ENCODE results near the gene ABCA1.
"Not testable (repeated sequence)": the region's sequence is repeated elsewhere in the genome, so short reads cannot be mapped to it uniquely, and the experiment has no call there.

ABCA1 gene

GRCh38 chr9:104927912-104928740, at the start of gene ABCA1:
ABCA1 (minus strand) TSS chr9:104928155; CDS start chr9:104903679, 24,476 bp downstream.
- peak; percentile 96 for DNase-seq

- no peak for DNase-seq
These were observed 49.6 kb upstream of the ABCA1 start for GRCh38 chr9:104977580-104977979.

- no peak for DNase-seq
These were observed 49.2 kb upstream of the ABCA1 start for GRCh38 chr9:104977168-104977567.

- not testable (repeated sequence) for DNase-seq
These were observed 48.1 kb upstream of the ABCA1 start for GRCh38 chr9:104975966-104976595.

- no peak for DNase-seq
These were observed 46.4 kb upstream of the ABCA1 start for GRCh38 chr9:104974053-104974962.

- no peak for DNase-seq
These were observed 44.4 kb upstream of the ABCA1 start for GRCh38 chr9:104972242-104972866.

GRCh38 chr9:104971511-104971910, 43.6 kb upstream of the ABCA1 start:
- no peak for DNase-seq

GRCh38 chr9:104970271-104970987, 42.5 kb upstream of the ABCA1 start:
- no peak for DNase-seq

GRCh38 chr9:104969116-104969515, 41.2 kb upstream of the ABCA1 start:
- no peak for DNase-seq

GRCh38 chr9:104968025-104968982, 40.3 kb upstream of the ABCA1 start:
- peak; percentile 97 for DNase-seq

- no peak for DNase-seq
These were observed 35.1 kb upstream of the ABCA1 start for GRCh38 chr9:104963076-104963475.

GRCh38 chr9:104961701-104962359, 33.9 kb upstream of the ABCA1 start:
- no peak for DNase-seq

- DNase-seq = no peak
These were observed 33.3 kb upstream of the ABCA1 start for GRCh38 chr9:104961238-104961637.

GRCh38 chr9:104960662-104961061, 32.7 kb upstream of the ABCA1 start:
- DNase-seq = no peak

- DNase-seq = no peak
These were observed 30.8 kb upstream of the ABCA1 start for GRCh38 chr9:104958751-104959150.

- DNase-seq = not testable (repeated sequence)
These were observed 30.1 kb upstream of the ABCA1 start for GRCh38 chr9:104958006-104958405.

GRCh38 chr9:104951487-104951886, 23.5 kb upstream of the ABCA1 start:
- DNase-seq = no peak

- no peak for DNase-seq
These were observed 22.9 kb upstream of the ABCA1 start for GRCh38 chr9:104950838-104951237.

- no peak for DNase-seq
These were observed 20.3 kb upstream of the ABCA1 start for GRCh38 chr9:104948277-104948676.

- DNase-seq = no peak
These were observed 16.9 kb upstream of the ABCA1 start for GRCh38 chr9:104944871-104945270.

All from eye (tissue), 1 donor.